Aorta (tissue), 5 donors: ENCODE measurements around the gene RESF1. TPM values are rescaled to one million over a fixed set of nuclear protein-coding genes. Genes with fewer than 3 reads are reported as not detected.

Experiments used
- ATAC-seq: fragments of 200-7000 bp; cut with Tn5 transposase; one replicate; pipeline ENCODE4 v1.9.1; 2022; ENCODE audit warnings: moderate library complexity; ENCODE audit not compliant: low FRiP score
- DNase-seq, 2 donors: peaks; one replicate each; pipeline ENCODE4 v3.0.0-alpha.2; 2020
- H3K27ac ChIP-seq, 2 donors: one replicate each; pipeline ENCODE4 v1.5.1; 2013; ENCODE audit warnings: low read length in 2 of 2, mild to moderate bottlenecking in 2 of 2, moderate library complexity in 2 of 2, control low read depth in 1 of 2, inconsistent platforms in 1 of 2, low read depth in 1 of 2
- H3K27me3 ChIP-seq, 2 donors: one replicate each; pipeline ENCODE4 v1.6.1; 2013; ENCODE audit warnings: control low read depth in 1 of 2, low read length in 1 of 2, mild to moderate bottlenecking in 1 of 2, moderate library complexity in 1 of 2; ENCODE audit not compliant: insufficient read depth in 2 of 2, control insufficient read depth in 1 of 2
- H3K36me3 ChIP-seq, 2 donors: one replicate each; pipeline ENCODE4 v1.6.1; 2013; ENCODE audit warnings: control low read depth in 1 of 2, low read length in 1 of 2, mild to moderate bottlenecking in 1 of 2; ENCODE audit not compliant: insufficient read depth in 2 of 2, control insufficient read depth in 1 of 2
- H3K4me1 ChIP-seq, 2 donors: one replicate each; pipeline ENCODE4 v1.6.1; 2013; ENCODE audit warnings: low read length in 2 of 2, control low read depth in 1 of 2, mild to moderate bottlenecking in 1 of 2, moderate library complexity in 1 of 2; ENCODE audit not compliant: insufficient read depth in 2 of 2, control insufficient read depth in 1 of 2
- H3K4me3 ChIP-seq, 2 donors: one replicate each; pipeline ENCODE4 v1.5.1; 2013; ENCODE audit warnings: low read length in 2 of 2, control low read depth in 1 of 2, mild to moderate bottlenecking in 1 of 2
- H3K9me3 ChIP-seq: one replicate; pipeline ENCODE4 v1.6.1; 2013; ENCODE audit warnings: mild to moderate bottlenecking, low read length; ENCODE audit not compliant: control insufficient read depth
- WGBS, 2 donors: extraction: QIAGEN DNeasy Blood & Tissue Kit; methylation state at CpG; one replicate each; pipeline ENCODE4 v1.1.7; 2013; 5-methylcytosine and 5-hydroxymethylcytosine counted together
- intact Hi-C, 2 donors: fragments of 100-400 bp; cut with DNase I; formaldehyde crosslinking; loops; one replicate each; pipeline versions ENCODE4 v1.14.2 to v1.15.0; 2022
- polyA plus RNA-seq, 2 donors: library from polyadenylated mRNA; stranded (reverse); fragments of 200-250 nt; gene quantifications; one replicate each; pipeline ENCODE4 v1.2.3, GENCODE V29; 2013
- total RNA-seq, 2 donors: library from RNA; stranded (reverse); fragmentation: NEBNext Ultra II Directional; extraction: Animal tissue kit (Norgen Biotek cat#: 25700); gene quantifications; one replicate each; pipeline ENCODE4 v1.2.1, GENCODE V29; 2021
- donor health status: healthy with polysubstance abuse.
- donor health status: Bipolar disorder and iron deficiency.
- donor health status: DM: no; HTN: no; CAD: no.
- donor health status: DM: no; HTN: no; CAD: no.
- donor health status: DM: yes; HTN: yes; CAD: no.

RESF1 gene
- total and polyA plus RNA-seq, 4 donors, result 29.9 to 65.2 (median 42.8) TPM

DNA sequence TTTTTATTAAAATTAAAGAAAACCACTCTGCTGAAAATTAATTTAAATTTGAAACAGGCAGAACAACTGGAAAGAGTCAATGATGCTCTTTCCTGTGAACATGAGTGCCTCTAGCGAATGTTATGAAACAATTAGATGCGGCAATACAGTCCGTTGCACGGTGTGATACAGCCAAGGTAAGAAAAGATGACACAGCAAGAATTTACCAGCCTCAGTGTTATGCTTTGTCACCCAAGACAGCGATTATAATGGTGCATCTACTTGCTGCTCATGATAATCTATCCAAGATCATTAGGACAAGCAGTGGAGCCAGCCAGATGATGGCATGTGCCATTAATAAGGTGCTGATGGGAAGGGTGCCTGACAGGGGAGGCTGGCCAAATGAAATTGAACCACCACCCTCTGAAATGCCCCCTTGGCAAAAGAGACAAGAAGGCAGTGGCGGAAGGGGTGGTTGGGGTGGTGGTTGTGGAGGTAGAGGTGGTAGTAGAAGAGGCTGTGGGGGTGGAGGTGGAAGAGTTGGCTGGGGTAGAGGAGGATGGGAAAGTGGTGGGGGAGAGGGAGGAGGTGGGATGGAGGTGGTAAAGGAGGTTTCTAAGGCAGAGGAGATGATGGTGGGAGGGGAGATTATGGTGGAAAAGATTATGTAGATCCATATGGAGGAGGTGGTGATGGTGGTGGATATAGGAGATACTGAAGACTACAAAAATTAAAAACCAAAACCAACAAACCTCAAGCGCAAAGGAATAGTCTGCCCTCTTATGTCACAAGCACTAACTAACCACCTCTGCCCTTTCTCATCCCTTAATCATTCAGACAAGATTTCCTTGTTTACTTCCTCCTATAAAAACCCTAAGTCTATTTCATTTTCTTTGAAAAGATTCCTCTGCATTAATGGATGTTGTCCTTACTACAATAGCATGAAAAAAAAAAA, 4.0 kb upstream of the RESF1 start:
- Histone ChIP-seq H3K36me3 (no peaks in the 10 kb centered on the region), H3K9me3 (no peaks in the 10 kb centered on the region), H3K4me3 (no peak overlapping the region), H3K4me1 (no peaks in the 10 kb centered on the region), H3K27ac (no peak overlapping the region), H3K27me3 (no peaks in the 10 kb centered on the region)
- intact Hi-C loops, result loop anchor here in 1 of 2 donors (5.0 to 10.0 kb wide), 2 partner anchors 220 to 298 kb away; partner anchors contain the start of gene ETFBKMT
- WGBS, 2 donors, result 93 to 95% methylated on average over 7 of the region's 7 CpGs
- DNase-seq (no peak), ATAC-seq (no peak)

DNA sequence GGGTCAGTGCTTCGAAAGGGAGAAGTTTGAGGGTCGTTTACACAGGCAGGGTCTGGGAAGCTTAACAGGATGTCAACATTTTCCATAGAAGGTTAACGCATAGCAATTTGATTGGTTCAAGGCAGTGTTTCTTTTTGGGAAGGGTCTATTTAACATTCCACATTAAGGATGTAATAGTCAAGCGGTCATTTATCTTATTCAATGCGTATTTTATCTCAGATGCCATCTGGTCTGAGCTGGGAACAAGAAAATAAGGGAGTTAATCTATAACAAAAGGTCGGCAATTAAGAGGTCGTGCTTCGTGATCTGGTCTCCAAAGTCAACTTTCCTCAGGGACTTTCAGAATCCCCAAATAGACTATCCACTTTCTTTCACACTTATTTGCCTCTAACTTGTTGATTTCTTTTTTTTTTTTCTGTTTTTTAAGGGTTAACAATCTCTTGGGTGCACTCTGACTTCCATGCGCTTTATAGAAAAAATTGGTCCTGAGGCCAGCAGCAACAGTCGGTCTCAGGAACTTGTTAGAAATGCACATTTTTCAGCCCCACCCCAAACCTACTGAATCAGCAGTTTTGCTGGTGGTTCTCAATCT, 550 bp upstream of the RESF1 start:
- Histone ChIP-seq H3K9me3 (no peaks in the 10 kb centered on the region), H3K27ac (peak overlapping the region in 1 of 2 donors; percentile 25), H3K4me1 (peaks cover 0 to 4% of the 10 kb centered on the region in 2 donors), H3K4me3 (peak overlapping the region; percentile 73 to 86), H3K27me3 (no peaks in the 10 kb centered on the region), H3K36me3 (no peaks in the 10 kb centered on the region)
- DNase-seq (no peak), ATAC-seq (no peak)
- WGBS, 2 donors, result 4 to 5% methylated on average over 10 of the region's 10 CpGs
- intact Hi-C loops, result loop anchor here (2.0 to 10.0 kb wide), 3 partner anchors 224 to 301 kb away; partner anchors contain the start of gene ETFBKMT (in 2 of the 2)

DNA sequence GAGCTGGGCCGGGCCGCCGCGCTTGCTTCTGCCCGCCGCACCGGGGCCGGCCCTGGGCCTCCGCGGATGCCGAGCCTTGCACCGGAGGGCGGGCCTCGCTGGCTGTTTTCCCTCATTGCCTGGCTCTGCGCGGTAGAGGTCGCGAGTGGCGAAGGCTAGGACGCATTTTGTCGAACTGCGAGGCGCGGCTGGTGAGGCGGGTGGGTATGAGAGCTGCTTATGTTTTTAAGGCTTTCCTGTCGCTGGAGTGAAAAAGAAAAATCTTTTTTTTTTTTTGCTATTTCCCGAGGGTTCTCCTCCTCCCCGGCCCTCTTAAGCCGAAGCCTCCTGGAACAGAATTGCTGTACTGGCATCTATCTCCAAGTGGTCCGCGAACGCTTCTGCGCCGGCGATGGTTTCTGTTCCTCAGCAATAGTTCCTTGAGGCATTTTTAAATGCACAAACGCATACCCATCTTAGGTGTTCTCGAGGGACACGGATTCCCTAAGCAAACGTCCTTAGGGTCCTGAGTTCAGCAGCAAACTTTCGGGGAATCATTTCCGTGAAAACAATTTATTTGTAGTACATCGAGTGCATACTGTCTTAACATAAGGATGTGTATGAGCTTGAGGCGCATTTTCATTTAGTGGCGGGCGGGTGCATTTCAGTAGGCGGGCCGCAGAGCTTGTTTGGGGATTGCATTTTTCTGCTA, 631 bp downstream of the RESF1 start:
- peak; percentile 71 to 88 for DNase-seq
- Histone ChIP-seq H3K27ac (peak overlapping the region; percentile 76 to 84), H3K27me3 (no peaks in the 10 kb centered on the region), H3K36me3 (no peaks in the 10 kb centered on the region), H3K4me1 (peaks cover 0 to 4% of the 10 kb centered on the region in 2 donors), H3K9me3 (no peaks in the 10 kb centered on the region), H3K4me3 (peak overlapping the region; percentile 73 to 86)
- ATAC-seq, result peak; percentile 38
- intact Hi-C loops, result loop anchor here (2.0 to 10.0 kb wide), 4 partner anchors 225 to 303 kb away; partner anchors contain the start of genes ETFBKMT (in 2 of the 2) and AMN1 (in 1 of the 2)
- WGBS, 2 donors, result 0% methylated on average over 47 of the region's 47 CpGs

DNA sequence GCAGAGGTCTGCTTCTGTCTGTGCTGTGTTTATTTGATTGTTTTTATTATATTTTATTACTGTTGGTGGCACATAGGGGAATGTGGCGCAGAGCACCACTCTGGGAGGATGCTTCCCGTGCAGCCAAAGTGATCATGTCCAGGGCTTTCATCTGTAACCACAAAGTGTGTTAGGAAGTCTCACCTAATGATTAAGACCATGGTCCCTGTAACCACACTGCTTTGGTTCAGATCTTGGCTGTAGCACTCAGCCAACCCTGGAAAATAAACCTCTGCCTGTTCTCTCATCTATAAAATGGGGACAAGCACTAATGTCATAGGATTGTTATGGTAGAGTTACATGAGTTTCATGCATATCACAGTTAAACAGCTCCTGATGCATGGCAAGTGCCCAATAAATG, 1.9 kb downstream of the RESF1 start:
- peaks cover 0 to 4% of the 10 kb centered on the region in 2 donors for H3K4me1 ChIP-seq
- ATAC-seq, result no peak
- H3K36me3 ChIP-seq, result no peaks in the 10 kb centered on the region
- no peak overlapping the region for H3K27ac ChIP-seq
- H3K4me3 ChIP-seq, result peak overlapping the region in 1 of 2 donors; percentile 86
- no peak for DNase-seq
- WGBS, 2 donors, result 59 to 78% methylated on average over 2 of the region's 2 CpGs
- no peaks in the 10 kb centered on the region for H3K9me3 ChIP-seq
- no peaks in the 10 kb centered on the region for H3K27me3 ChIP-seq
- intact Hi-C loops, result loop anchor here in 1 of 2 donors (10.0 kb wide), 1 partner anchor 236 kb away; the partner anchor contains the start of gene AMN1

DNA sequence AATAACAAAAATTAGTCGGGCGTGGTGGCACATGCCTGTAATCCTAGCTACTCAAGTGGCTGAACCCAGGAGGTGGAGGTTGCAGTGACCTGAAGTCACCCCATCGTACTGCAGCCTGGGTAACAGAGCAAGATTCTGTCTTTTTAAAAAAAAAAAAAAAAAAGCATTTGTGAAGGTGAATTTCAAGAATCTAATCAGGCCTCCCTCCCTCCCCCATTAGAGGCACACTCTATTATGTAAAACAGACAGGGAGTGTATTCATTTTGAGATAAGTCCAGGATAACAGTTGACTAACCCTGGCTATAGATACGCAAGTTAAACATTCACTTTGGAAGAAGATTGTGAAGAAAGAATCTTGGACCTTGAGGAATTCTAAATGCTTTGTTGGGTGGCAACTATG, 2.9 kb downstream of the RESF1 start:
- WGBS, 2 donors, result 88% methylated on average over 4 of the region's 4 CpGs
- Histone ChIP-seq H3K27me3 (no peaks in the 10 kb centered on the region), H3K27ac (no peak overlapping the region), H3K4me3 (no peak overlapping the region), H3K9me3 (no peaks in the 10 kb centered on the region), H3K4me1 (peaks cover 0 to 4% of the 10 kb centered on the region in 2 donors), H3K36me3 (no peaks in the 10 kb centered on the region)
- intact Hi-C loops, result loop anchor here in 1 of 2 donors (10.0 kb wide), 1 partner anchor 237 kb away; the partner anchor contains the start of gene AMN1
- ATAC-seq (no peak), DNase-seq (no peak)

DNA sequence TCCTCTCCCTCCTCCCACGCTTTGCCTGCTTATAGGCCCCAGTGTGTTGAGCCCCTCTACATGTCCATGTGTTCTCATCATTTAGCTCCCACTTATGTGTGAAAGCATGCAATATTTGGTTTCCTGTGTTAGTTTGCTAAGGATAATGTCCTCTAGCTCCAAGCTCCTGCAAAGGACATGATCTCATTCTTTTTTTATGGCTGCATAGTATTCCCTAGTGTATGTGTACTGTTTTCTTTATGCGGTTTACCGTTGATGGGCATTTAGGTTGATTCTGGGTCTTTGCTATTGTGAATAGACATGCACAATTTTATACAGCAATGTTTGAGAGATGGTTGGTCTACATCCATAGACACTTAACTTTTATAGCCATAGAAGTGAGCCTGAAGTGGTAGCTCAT, 5.1 kb downstream of the RESF1 start:
- H3K9me3 ChIP-seq, result no peaks in the 10 kb centered on the region
- WGBS, 2 donors, result 98 to 99% methylated on average over 3 of the region's 3 CpGs
- no peak overlapping the region for H3K4me3 ChIP-seq
- ATAC-seq (no peak), DNase-seq (no peak)
- H3K36me3 ChIP-seq, result no peaks in the 10 kb centered on the region
- no peaks in the 10 kb centered on the region for H3K27me3 ChIP-seq
- no peak overlapping the region for H3K27ac ChIP-seq
- intact Hi-C loops, result loop anchor here in 1 of 2 donors (10.0 kb wide), 1 partner anchor 239 kb away; the partner anchor contains the start of gene AMN1
- H3K4me1 ChIP-seq, result peaks cover 0 to 4% of the 10 kb centered on the region in 2 donors

DNA sequence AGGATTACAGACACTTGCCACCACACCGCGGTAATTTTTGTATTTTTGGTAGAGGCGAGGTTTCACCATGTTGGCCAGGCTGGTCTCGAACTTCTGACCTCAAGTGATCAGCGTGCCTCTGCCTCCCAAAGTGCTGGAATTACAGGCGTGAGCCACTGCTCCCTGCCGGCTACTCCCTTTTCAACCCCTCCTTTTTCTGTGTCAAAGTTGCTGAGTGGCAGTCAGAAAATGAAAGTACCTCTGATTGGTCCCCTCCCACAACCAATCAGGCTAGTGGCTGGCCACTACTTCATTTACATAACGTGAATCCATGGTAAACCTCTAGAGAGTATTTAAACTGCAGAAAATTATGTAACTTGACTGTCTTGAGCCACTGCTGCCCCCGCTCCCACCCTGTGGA, 5.9 kb downstream of the RESF1 start:
- H3K27ac ChIP-seq, result no peak overlapping the region
- 95 to 96% methylated on average over 9 of the region's 9 CpGs for WGBS, 2 donors
- intact Hi-C loops, result loop anchor here in 1 of 2 donors (10.0 kb wide), 1 partner anchor 240 kb away; the partner anchor contains the start of gene AMN1
- no peak overlapping the region for H3K4me3 ChIP-seq
- ATAC-seq, result no peak
- DNase-seq, result no peak
- H3K4me1 ChIP-seq, result peaks cover 0 to 4% of the 10 kb centered on the region in 2 donors
- H3K36me3 ChIP-seq, result no peaks in the 10 kb centered on the region
- no peaks in the 10 kb centered on the region for H3K27me3 ChIP-seq
- H3K9me3 ChIP-seq, result no peaks in the 10 kb centered on the region

DNA sequence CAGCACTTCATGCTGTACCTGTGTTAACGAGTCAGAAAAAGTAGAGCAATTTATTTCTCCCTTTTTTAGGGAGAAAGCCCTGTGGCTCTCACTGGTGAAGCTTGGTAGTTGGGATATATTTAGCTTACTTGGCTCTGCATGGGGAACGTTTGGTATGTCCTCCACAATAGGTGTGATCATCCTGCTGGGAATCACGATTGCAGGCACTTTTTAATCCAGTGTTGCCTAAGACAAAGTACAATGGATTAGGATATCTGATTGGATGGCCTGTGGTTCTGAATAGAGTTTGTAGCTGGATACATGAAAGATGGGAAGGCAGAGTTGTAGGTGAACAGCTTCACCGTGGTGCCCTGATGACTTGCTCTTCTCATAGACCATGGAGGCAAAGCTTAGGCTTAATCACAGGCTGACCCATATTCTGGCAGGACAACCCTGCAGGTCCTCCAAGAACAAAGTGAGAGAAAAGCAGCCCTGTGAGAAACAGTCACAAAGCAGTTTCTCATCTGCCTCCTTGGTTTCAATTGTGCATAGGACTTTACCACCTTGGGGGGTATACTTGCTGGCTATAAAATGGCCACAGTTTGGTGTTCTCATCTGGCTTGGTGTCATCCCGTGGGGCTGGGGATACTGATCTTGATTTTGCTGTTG, 7.5 kb downstream of the RESF1 start:
- intact Hi-C loops, result loop anchor here in 1 of 2 donors (10.0 kb wide), 1 partner anchor 242 kb away; the partner anchor contains the start of gene AMN1

More for the DNA sequence above, 7.5 kb downstream of the RESF1 start:
- no peaks in the 10 kb centered on the region for H3K4me1 ChIP-seq
- 45% methylated on average over 5 of the region's 5 CpGs for WGBS, 2 donors
- ATAC-seq (no peak), DNase-seq (no peak)
- no peaks in the 10 kb centered on the region for H3K36me3 ChIP-seq
- no peaks in the 10 kb centered on the region for H3K27me3 ChIP-seq
- H3K27ac ChIP-seq, result no peak overlapping the region
- no peaks in the 10 kb centered on the region for H3K9me3 ChIP-seq
- no peak overlapping the region for H3K4me3 ChIP-seq
